Fibroblast of the aortic adventitia (primary cell): Measurements from ENCODE around the gene ZNF28. TPM values are rescaled to one million over a fixed set of nuclear protein-coding genes. Genes with fewer than 3 reads are reported as not detected.
A peak's percentile ranks its signal among the peaks of the same experiment; 100 is the strongest.
"Not testable (repeated sequence)": the region's sequence is repeated elsewhere in the genome, so short reads cannot be mapped to it uniquely, and the experiment has no call there.

ENCODE experiments used
- DNase-seq: peaks from one replicate; pipeline ENCODE4 v3.0.0-alpha.2; 2010; ENCODE audit warnings: low read depth
- H3K4me3 ChIP-seq: 2 replicates; pipeline ENCODE4 v1.5.1; 2011; ENCODE audit warnings: low read depth, mild to moderate bottlenecking, control low read depth, low read length, moderate library complexity
- CTCF ChIP-seq: IDR thresholded peaks from 2 replicates; pipeline ENCODE4 v1.5.1; 2011; ENCODE audit warnings: mild to moderate bottlenecking, low read length, control low read depth, inconsistent platforms; ENCODE audit not compliant: insufficient read depth
- total RNA-seq: library from RNA; depleted of rRNA; stranded (reverse); fragments of >200 nt; gene quantifications from 2 replicates; pipeline ENCODE4 v1.2.3, GENCODE V29; 2012; ENCODE audit warnings: low replicate concordance

Gene ZNF28
- total RNA-seq: 3.1 and 15.0 TPM in 2 replicates

DNA sequence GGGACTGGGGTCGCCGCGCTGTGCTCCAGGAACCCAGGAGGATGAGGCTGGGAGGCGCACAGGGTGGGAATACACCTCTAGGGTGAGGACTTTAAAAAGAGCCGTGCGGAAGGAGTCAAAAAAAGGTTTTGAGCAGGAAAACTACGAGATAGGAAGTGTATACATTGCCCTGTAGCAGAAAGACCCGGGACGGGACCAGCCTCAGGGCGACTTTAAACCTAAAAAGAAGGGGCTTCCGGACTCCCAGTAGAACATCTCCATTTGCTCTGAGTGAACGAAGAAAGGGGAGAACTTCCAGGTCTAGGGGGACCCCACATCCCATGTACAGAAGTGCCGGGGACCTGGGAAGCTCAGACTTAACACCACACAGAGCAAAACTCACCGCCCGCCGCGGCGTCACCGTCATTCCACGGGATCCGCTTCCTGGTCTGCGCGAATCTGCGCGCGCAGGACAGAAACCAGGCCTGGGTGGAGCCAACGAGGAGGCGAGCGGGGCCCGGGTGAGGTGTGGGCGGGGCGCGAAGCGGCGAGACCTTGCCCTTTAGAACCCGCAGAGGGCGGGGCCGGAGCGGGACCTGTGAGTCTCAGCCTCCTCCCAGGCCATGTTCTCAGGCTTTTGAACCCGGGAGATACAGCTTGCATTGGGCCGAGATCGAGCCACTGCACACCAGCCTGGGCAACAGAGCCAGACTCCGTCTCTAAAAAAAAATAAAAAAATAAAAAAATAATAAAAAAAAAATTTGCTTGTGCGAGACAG, at the start of gene ZNF28:
Gene ZNF28 (minus strand): TSS at position 430 of the 757 bp plus-strand sequence. CDS start 3,675 bp downstream, outside the sequence.
- peak; percentile 47 for DNase-seq

DNA sequence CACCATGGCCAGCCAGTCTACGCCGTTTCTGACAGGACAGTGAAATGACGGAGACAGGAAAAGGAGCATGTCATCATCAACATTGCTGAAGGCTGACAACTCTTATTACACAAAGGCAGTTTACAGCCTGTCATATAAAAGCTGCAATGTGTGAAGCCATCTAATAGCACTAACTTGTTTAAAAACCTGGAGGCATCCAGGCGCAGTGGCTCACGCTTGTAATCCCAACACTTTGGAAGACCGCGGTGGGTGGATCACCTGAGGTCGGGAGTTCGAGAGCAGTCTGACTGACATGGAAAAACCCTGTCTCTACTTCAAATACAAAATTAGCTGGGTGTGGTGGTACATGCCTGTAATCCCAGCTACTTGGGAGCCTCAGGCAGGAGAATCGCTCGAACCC, 46.6 kb upstream of the ZNF28 start:
- not testable (repeated sequence) for H3K4me3 ChIP-seq, DNase-seq

More for the DNA sequence above, at the start of gene ZNF28:
- H3K4me3 ChIP-seq: peak within 1 kb of the TSS; percentile 75

DNA sequence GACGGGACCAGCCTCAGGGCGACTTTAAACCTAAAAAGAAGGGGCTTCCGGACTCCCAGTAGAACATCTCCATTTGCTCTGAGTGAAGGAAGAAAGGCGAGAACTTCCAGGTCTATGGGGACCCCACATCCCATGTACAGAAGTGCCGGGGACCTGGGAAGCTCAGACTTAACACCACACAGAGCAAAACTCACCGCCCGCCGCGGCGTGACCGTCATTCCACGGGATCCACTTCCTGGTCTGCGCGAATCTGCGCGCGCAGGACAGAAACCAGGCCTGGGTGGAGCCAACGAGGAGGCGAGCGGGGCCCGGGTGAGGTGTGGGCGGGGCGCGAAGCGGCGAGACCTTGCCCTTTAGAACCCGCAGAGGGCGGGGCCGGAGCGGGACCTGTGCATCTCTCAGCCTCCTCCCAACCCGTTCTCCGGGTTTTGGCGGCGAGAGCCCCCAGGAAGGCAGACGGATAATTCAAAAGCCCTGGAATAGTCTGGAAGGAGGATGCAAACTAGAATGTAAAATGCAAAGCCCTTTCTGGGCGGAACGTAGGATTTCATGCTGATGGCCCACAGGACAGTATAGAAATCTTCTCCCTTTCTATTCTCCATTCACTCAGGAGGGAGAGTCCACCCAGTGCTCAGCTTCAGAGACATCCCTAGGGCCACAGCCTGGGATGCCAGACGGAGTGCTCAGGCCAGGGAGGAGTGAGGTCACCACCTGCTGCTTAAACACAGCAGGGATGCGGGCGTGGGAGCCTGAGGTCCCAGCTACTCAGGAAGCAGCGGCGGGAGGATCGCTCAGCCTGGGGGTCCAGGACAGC, 36.2 kb upstream of the ZNF28 start, which contains the start of gene ZNF468:
Gene ZNF468 (minus strand): TSS at position 242 of the 814 bp plus-strand sequence. CDS start 3,347 bp downstream, outside the sequence.
- peak; percentile 64 for DNase-seq
- peak within 1 kb of the TSS; percentile 74 for H3K4me3 ChIP-seq

- DNase-seq: peak; percentile 26
- H3K4me3 ChIP-seq: peak overlapping the region; percentile 74
Measured at GRCh38 chr19:52856540-52857377, 35.3 kb upstream of the ZNF28 start.

GRCh38 chr19:52847352-52847751, 25.9 kb upstream of the ZNF28 start:
- not testable (repeated sequence) for H3K4me3 ChIP-seq, DNase-seq

DNA sequence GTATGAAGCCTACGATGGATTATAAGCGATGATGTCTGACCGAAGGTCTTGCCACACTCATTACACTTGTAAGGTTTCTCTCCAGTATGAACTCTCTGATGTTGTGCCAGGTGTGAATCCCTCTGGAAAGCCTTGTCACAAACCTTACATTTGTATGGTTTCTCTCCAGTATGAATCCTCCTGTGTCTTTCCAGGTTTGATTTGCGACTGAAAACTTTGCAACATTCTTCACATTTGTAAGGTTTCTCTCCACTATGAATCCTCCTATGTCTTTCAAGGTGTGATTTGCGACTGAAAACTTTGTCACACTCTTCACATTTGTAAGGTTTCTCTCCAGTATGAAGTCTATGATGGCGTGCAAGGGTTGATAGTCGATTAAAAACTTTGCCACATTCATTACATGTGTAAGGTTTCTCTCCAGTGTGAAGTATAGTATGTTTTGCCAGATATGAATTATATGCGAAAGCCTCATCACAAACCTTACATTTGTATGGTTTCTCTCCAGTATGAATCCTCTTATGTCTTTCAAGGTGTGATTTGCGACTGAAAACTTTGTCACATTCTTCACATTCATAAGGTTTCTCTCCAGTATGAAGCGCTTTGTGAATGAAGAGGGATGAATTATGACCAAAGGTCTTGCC, 19.5 kb upstream of the ZNF28 start:
- DNase-seq: not testable (repeated sequence)

DNA sequence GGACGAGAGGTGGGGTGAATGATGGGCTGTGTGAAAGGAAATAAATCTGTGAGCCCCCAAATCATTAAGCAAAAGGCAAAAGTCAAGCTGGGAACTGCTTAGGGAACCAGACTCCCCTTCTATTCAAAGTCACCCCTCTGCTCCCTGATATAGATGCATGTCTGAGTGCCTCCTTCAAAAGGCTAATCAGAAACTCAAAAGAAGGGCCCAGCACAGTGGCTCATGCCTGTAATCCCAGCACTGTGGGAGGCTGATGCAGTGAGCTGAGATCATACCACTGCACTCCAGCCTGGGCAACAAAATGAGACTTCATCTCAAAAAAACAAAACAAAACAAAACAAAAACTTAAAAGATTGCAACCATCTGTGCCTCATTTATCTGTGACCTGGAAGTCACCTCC, 12.9 kb upstream of the ZNF28 start:
- DNase-seq, H3K4me3 ChIP-seq: not testable (repeated sequence)

More for the DNA sequence above, 19.5 kb upstream of the ZNF28 start:
- H3K4me3 ChIP-seq: not testable (repeated sequence)

- H3K4me3 ChIP-seq, DNase-seq: not testable (repeated sequence)
Measured at GRCh38 chr19:52833541-52833940, 12.1 kb upstream of the ZNF28 start.

GRCh38 chr19:52829866-52830265, 8.4 kb upstream of the ZNF28 start:
- not testable (repeated sequence) for DNase-seq, H3K4me3 ChIP-seq

- no peak for TF ChIP-seq CTCF
- H3K4me3 ChIP-seq: no peak overlapping the region
- DNase-seq: no peak
Measured at GRCh38 chr19:52825765-52826164, 4.3 kb upstream of the ZNF28 start.

DNA sequence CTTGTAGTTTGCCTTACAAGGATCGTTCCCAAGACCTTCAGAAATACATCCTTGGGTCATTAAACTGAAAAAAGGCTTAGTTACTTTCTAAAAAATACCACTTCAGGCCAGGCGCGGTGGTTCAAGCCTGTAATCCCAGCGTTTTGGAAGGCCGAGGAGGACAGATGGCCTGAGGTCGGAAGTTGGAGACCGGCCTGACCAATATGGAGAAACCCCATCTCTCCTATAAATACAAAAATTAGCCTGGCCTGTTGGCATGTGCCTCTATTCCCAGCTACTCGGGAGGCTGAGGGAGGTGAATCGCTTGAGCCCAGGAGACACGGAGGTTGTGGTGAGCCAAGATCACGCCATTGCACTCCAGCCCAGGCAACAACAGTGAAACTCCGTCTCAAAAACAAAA, 2.2 kb upstream of the ZNF28 start:
- DNase-seq: no peak
- H3K4me3 ChIP-seq: no peak overlapping the region
- TF ChIP-seq CTCF: no peak

DNA sequence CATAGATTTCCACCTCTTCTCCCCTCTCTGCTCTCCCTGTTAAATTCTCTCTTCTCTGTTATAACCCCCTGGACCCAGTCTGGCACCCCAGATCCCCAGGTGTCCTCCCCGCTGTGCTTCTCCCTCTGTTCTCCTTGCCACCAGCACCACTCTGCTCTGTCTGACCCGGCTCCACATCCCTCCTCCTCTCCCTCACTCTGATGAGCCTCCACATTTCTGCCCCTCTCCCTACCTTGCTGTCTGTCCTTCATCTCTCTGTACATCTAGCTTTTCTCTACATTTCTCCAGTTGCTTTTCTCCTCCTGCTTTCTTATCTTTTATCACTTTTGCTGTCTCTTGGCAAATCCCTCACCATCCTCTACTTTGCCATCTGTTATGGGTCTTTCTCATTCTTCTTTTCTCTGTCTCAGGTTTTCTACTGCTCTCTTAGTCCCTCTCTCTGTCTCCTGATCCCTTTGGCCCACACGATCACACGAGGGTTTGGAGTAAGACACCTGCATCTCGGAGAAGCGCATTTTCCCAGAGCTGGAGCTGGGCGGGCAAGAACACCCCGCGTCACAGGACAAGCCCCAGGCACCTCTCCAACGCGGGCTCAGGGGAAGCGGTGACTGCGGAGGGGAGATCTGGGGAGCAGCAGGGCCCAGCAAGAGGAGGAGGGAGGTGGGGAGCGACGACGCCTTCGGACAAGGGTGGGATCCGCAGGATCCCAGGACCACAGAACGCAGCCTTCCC, 795 bp downstream of the ZNF28 start:
- H3K4me3 ChIP-seq: peak overlapping the region; percentile 75
- DNase-seq: peak; percentile 31
